Measurements from ENCODE around the gene SLC2A6. TPM values are rescaled to one million over a fixed set of nuclear protein-coding genes. Genes with fewer than 3 reads are reported as not detected.

Gene SLC2A6, protein sequence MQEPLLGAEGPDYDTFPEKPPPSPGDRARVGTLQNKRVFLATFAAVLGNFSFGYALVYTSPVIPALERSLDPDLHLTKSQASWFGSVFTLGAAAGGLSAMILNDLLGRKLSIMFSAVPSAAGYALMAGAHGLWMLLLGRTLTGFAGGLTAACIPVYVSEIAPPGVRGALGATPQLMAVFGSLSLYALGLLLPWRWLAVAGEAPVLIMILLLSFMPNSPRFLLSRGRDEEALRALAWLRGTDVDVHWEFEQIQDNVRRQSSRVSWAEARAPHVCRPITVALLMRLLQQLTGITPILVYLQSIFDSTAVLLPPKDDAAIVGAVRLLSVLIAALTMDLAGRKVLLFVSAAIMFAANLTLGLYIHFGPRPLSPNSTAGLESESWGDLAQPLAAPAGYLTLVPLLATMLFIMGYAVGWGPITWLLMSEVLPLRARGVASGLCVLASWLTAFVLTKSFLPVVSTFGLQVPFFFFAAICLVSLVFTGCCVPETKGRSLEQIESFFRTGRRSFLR
- total RNA-seq = 57.0 and 62.3 TPM in 2 replicates

DNA sequence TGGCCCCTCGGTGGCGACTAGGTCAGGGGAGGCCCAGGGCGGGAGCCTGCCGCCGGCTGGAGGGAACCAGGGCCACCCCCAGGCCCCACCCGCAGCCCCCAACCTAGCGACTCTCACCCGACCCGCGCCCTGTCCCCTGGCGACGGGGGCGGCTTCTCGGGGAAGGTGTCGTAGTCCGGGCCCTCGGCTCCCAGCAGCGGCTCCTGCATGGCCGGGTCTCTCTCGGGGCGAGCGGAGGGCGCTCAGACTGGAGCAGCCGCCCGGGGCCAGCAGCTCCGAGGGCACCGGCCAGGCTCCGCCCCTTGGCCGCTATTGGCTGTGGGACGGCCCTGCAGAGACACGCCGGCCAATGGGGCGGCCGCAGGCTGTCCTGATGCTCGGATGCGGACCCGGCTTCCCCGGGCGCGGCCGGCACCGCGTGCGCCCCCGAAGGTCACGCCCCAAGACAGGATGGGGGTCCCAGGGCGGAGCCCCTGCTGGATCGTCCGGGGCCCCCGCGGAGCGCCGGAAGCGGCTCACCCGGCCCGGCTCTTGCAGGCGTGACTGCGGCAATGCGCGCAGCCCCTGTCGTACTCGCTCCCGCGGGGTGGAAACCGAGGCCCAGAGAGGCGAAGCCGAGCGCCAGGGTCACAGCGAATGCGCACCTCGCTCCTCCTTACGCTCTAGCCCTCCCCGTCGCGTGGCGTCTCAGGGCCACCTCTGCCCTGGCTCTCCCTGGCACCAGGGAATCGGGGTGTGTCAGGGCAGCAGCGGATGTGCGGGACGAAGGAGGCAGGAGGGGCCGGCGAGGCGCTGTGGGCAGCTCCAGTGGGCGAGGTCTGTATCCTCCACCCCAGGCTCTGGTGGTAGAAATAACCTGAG is at the start of gene SLC2A6:
SLC2A6 (minus strand) TSS at position 249 of the 861 bp plus-strand sequence; CDS start at position 209, 40 bp downstream.

DNA sequence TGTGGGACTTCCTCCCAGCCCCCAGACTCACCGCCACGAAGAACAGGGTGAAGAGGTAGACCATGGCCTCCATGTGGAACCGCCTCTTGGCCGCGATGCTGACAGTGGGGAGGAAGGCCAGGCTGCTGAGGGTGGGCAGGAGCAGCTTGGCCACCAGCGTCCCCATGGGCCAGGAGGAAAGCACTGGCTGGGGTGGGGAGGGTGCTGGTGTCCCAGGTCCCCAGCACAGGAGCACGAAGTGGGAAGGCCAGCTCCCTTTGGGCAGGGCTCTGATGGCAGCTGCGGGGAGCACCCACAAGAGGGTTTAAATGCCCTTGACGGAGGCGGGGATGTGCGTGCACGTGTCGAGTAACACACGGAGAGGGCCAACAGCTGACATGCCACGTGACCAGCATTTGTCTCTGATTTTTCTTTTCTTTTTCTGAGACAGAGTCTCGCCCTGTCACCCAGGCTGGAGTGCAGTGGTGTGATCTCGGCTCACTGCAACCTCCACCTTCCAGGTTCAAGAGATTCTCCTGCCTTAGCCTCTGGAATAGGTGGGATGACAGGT is 45.9 kb upstream of the SLC2A6 start, which contains the start of gene MYMK:
MYMK (minus strand) TSS at position 281 of the 550 bp plus-strand sequence; CDS start at position 166, 115 bp downstream.

DNA sequence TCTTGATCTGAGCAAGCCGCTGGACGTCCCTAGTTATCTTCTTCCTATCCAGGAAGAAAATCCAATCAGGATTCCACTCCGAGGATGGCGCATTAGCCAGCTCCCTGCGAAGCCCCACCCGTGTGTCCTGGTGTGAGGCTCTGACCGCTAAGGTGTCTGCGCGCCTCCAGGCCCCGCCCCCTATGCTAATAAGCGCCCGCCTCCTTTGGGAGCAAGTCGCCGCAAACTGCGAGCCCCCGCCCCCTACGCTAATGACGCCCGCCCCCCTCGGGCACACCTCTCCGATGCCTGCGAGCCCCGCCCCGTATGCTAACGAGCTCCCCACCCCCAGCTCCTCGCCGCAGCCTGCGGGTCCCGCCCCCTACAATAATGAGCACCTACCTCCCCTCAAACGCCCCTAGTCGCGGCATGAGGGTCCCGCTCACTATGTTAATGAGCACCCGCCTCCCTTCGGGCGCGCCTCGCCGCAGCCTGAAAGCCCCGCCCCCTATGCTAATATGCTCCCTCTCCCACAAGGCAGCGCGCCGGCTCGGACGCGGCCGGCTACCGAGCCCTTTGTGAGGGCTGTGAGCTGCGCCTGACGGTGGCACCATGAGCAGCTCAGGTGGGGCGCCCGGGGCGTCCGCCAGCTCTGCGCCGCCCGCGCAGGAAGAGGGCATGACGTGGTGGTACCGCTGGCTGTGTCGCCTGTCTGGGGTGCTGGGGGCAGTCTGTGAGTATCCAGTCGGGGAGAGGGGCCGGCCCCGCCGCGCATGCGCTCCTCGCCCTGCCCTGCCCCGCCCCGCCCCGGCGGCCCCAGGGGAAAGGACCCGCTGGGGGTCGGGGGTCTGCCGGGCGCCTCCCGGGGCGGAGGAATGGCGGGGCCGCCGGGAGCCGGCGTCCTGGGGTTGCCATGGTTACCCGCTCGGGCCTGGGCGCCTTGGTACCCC is 19.2 kb downstream of the SLC2A6 start, which contains the start of gene CACFD1:
CACFD1 (plus strand) TSS at position 503 of the 929 bp plus-strand sequence; CDS start at position 592, 89 bp downstream.

DNA sequence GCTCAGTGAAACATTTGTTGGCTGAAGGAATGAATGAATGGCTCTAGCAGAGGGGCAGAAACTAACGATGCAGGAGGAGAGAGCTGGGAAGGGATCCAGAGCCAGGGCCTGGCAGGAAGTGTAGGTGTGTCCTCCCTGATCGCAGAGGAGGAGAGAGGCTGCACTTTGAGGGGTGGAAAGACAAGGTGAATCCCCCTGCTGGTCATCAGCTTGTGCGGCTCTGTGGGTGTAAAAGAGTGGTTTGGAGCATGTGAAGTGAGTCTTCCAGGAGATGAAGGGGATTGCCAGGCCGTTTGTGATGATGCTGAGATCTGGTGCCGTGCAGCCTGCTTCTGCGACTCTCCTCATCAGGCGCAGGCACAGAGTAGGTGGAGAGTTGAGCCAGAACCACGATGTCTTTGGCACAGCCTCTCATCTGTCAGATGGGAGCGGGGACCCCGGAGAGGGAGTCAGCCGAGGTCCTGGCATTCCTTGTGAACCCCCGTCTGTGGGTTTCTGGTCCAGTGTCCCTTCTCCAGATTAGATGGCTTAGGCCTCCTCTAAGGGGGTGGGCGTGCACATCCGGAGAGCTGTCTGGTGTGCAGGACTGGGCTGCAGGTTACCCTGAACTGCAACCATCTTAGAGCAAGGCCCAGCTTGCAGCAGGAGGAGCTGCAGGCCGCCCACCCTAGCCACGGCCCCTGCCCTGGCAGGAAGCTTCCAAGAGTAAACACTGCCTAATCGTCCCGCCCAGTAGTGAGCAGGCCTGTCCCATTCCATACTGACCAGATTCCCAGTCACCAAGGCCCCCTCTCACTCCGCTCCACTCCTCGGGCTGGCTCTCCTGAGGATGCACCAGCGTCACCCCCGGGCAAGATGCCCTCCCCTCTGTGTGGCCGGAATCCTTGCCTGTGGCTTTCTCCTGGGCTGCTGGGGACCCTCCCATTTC is 57.0 kb downstream of the SLC2A6 start, which contains the start of gene ADAMTS13:
ADAMTS13 (plus strand) TSS at position 753 of the 928 bp plus-strand sequence; CDS start at position 830, 77 bp downstream.

Other genes with a start within 250 kb of the SLC2A6 start
- gene ABO, start 203.9 kb downstream of the SLC2A6 start, total RNA-seq = not detected in 2 replicates
- gene SURF6, start 142.9 kb downstream of the SLC2A6 start, total RNA-seq = 13.1 and 13.5 TPM in 2 replicates
- gene MED22, start 131.0 kb downstream of the SLC2A6 start, total RNA-seq = 18.1 and 19.2 TPM in 2 replicates
- 2,602 and 2,758 TPM in 2 replicates for gene RPL7A, start 130.9 kb downstream of the SLC2A6 start, total RNA-seq
- 33.4 and 35.7 TPM in 2 replicates for gene SURF1, start 122.6 kb downstream of the SLC2A6 start, total RNA-seq
- 11.5 and 17.1 TPM in 2 replicates for gene SURF2, start 122.5 kb downstream of the SLC2A6 start, total RNA-seq
- 200 and 222 TPM in 2 replicates for gene SURF4, start 103.0 kb downstream of the SLC2A6 start, total RNA-seq
- gene STKLD1, start 102.7 kb downstream of the SLC2A6 start, total RNA-seq = 0.49 TPM in 1 of 2 replicates, not detected in the other
- gene REXO4, start 61.1 kb downstream of the SLC2A6 start, total RNA-seq = 21.1 and 23.7 TPM in 2 replicates
- gene ADAMTS13, start 56.7 kb downstream of the SLC2A6 start, total RNA-seq = 0.20 and 0.59 TPM in 2 replicates
- gene CACFD1, start 19.1 kb downstream of the SLC2A6 start, total RNA-seq = 2.2 and 5.0 TPM in 2 replicates
- not detected in 2 replicates for gene MYMK, start 45.9 kb upstream of the SLC2A6 start, total RNA-seq
- not detected in 2 replicates for gene ADAMTSL2, start 55.6 kb upstream of the SLC2A6 start, total RNA-seq
- not detected in 2 replicates for gene FAM163B, start 130.3 kb upstream of the SLC2A6 start, total RNA-seq
- gene DBH, start 157.3 kb upstream of the SLC2A6 start, total RNA-seq = not detected in 2 replicates